Mesenchymal stem cell (in vitro differentiated cells and primary cell): Measurements from ENCODE around the gene CCDC27.

ENCODE experiments used
- DNase-seq: peaks from one replicate; pipeline ENCODE4 v3.0.0-alpha.2; 2013
- H2AFZ ChIP-seq: one replicate; pipeline ENCODE4 v1.6.1; 2013; ENCODE audit warnings: low read depth, mild to moderate bottlenecking, control low read depth, inconsistent platforms, low read length, moderate library complexity
- H2AK5ac ChIP-seq: 2 replicates; pipeline ENCODE4 v1.6.1; 2013; ENCODE audit warnings: low read length, moderate library complexity, mild to moderate bottlenecking, inconsistent platforms; ENCODE audit not compliant: severe bottlenecking
- H2BK120ac ChIP-seq: one replicate; pipeline ENCODE4 v1.6.1; 2013; ENCODE audit warnings: low read depth, mild to moderate bottlenecking, inconsistent platforms, low read length, moderate library complexity
- H2BK12ac ChIP-seq, 2 experiments: one replicate each; pipeline ENCODE4 v1.6.1; 2013; ENCODE audit warnings: inconsistent platforms in 2 of 2, low read length in 2 of 2, mild to moderate bottlenecking in 2 of 2, moderate library complexity in 2 of 2, control low read depth in 1 of 2
- H2BK15ac ChIP-seq: one replicate; pipeline ENCODE4 v1.6.1; 2013; ENCODE audit warnings: mild to moderate bottlenecking, low read depth, inconsistent platforms; ENCODE audit not compliant: poor library complexity, severe bottlenecking
- H2BK5ac ChIP-seq: 2 replicates; pipeline ENCODE4 v1.6.1; 2013; ENCODE audit warnings: low read depth, mild to moderate bottlenecking, low read length, control low read depth, inconsistent platforms; ENCODE audit not compliant: poor library complexity, severe bottlenecking
- H3K14ac ChIP-seq, 2 experiments: one replicate each; pipeline ENCODE4 v1.6.1; 2013; ENCODE audit warnings: inconsistent platforms in 2 of 2, low read length in 2 of 2, control low read depth in 1 of 2, mild to moderate bottlenecking in 1 of 2, moderate library complexity in 1 of 2
- H3K18ac ChIP-seq, 2 experiments: one replicate each; pipeline ENCODE4 v1.6.1; 2013; ENCODE audit warnings: inconsistent platforms in 2 of 2, low read length in 2 of 2, control low read depth in 1 of 2, low read depth in 1 of 2, mild to moderate bottlenecking in 1 of 2
- H3K23ac ChIP-seq, 2 experiments: one replicate each; pipeline ENCODE4 v1.6.1; 2013; ENCODE audit warnings: inconsistent platforms in 2 of 2, low read length in 2 of 2, mild to moderate bottlenecking in 2 of 2, moderate library complexity in 2 of 2, control low read depth in 1 of 2
- H3K27ac ChIP-seq: 2 replicates; pipeline ENCODE4 v1.5.1; 2013; ENCODE audit warnings: mild to moderate bottlenecking, moderate library complexity, low read length, control low read depth, inconsistent platforms; ENCODE audit not compliant: poor library complexity, severe bottlenecking
- H3K27me3 ChIP-seq, 2 experiments: 2 replicates each; pipeline versions ENCODE4 v1.6.1 to v1.7.0; 2013; ENCODE audit warnings: low read length in 2 of 2, mild to moderate bottlenecking in 2 of 2, moderate library complexity in 2 of 2, control low read depth in 1 of 2, inconsistent platforms in 1 of 2; ENCODE audit not compliant: control insufficient read depth in 1 of 2, insufficient read depth in 1 of 2
- H3K36me3 ChIP-seq, 2 experiments: 2 replicates each; pipeline versions ENCODE4 v1.6.1 to v1.7.0; 2013; ENCODE audit warnings: low read length in 2 of 2, control low read depth in 1 of 2, inconsistent platforms in 1 of 2, low read depth in 1 of 2, mild to moderate bottlenecking in 1 of 2; ENCODE audit not compliant: insufficient read depth in 2 of 2, control insufficient read depth in 1 of 2
- H3K4ac ChIP-seq, 2 experiments: one replicate each; pipeline ENCODE4 v1.6.1; 2013; ENCODE audit warnings: inconsistent platforms in 2 of 2, low read length in 2 of 2, mild to moderate bottlenecking in 2 of 2, moderate library complexity in 2 of 2, control low read depth in 1 of 2, low read depth in 1 of 2
- H3K4me1 ChIP-seq: 2 replicates; pipeline ENCODE4 v1.6.1; 2013; ENCODE audit warnings: low read depth, low read length, control low read depth; ENCODE audit not compliant: control insufficient read depth, insufficient read depth
- H3K4me2 ChIP-seq: 2 replicates; pipeline ENCODE4 v1.6.1; 2013; ENCODE audit warnings: low read length, mild to moderate bottlenecking, inconsistent platforms; ENCODE audit not compliant: poor library complexity, severe bottlenecking
- H3K4me3 ChIP-seq, 2 experiments: 2 replicates each; pipeline versions ENCODE4 v1.5.1 to v1.7.0; 2013; ENCODE audit warnings: low read length in 2 of 2, mild to moderate bottlenecking in 2 of 2, control low read depth in 1 of 2, low read depth in 1 of 2; ENCODE audit not compliant: insufficient read depth in 1 of 2
- H3K79me1 ChIP-seq: replicated peaks from 2 replicates; pipeline ENCODE4 v1.6.1; 2013; ENCODE audit warnings: mild to moderate bottlenecking, control low read depth, low read length, inconsistent platforms; ENCODE audit not compliant: poor library complexity, severe bottlenecking
- H3K9ac ChIP-seq: 2 replicates; pipeline ENCODE4 v1.7.0; 2013; ENCODE audit warnings: mild to moderate bottlenecking, low read length, moderate library complexity
- H3K9me3 ChIP-seq: 2 replicates; pipeline ENCODE4 v1.7.0; 2013; ENCODE audit warnings: mild to moderate bottlenecking, low read length; ENCODE audit not compliant: control insufficient read depth
- H4K8ac ChIP-seq: one replicate; pipeline ENCODE4 v1.6.1; 2013; ENCODE audit warnings: inconsistent platforms, mild to moderate bottlenecking, low read length, moderate library complexity
- H4K91ac ChIP-seq: one replicate; pipeline ENCODE4 v1.6.1; 2013; ENCODE audit warnings: mild to moderate bottlenecking, low read length, inconsistent platforms
- WGBS: methylation state at CpG from one replicate; pipeline ENCODE4 v1.1.7; 2013; ENCODE audit warnings: mixed read lengths; 5-methylcytosine and 5-hydroxymethylcytosine counted together

CCDC27 gene

DNA sequence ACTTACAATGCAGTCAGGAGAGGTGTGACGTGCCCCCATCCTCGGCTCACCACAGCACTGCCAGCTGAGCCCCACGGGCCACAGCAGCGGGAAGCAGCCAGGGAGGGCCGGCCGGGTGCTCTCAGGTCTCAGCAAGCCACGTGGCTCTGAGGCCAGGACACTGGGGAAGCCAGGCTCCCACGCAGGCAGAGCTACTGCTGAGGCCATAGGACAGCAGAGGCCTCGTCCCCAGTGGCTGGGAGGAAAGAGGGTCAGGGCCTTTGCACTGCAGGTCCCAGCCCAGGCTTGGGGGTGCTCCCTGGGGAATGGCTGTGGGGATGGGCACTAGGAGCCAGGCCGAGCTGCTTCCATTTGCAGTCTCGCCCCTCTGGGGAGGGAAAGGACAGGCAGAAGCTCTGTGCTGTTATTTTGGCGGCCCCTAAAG, 38.3 kb downstream of the CCDC27 start:
- no peak overlapping the region for H3K4ac ChIP-seq
- peaks cover 40 to 60% of the 10 kb centered on the region in 2 experiments for H3K36me3 ChIP-seq
- no peak overlapping the region for H4K8ac ChIP-seq
- H2BK120ac ChIP-seq, result no peak overlapping the region
- 88% methylated on average over 12 of the region's 12 CpGs for WGBS
- H3K4me2 ChIP-seq, result no peak overlapping the region
- H3K9ac ChIP-seq, result no peak overlapping the region
- no peak overlapping the region for H2BK5ac ChIP-seq
- no peak overlapping the region for H2AK5ac ChIP-seq
- DNase-seq, result no peak
- no peak overlapping the region for H2BK12ac ChIP-seq
- peaks cover 37% of the 10 kb centered on the region for H3K79me1 ChIP-seq
- H3K9me3 ChIP-seq, result no peaks in the 10 kb centered on the region
- H3K27ac ChIP-seq, result no peak overlapping the region
- no peak overlapping the region for H3K14ac ChIP-seq
- H4K91ac ChIP-seq, result no peak overlapping the region
- H3K18ac ChIP-seq, result no peak overlapping the region
- no peak overlapping the region for H3K4me3 ChIP-seq
- H2BK15ac ChIP-seq, result no peak overlapping the region
- H3K27me3 ChIP-seq, result no peaks in the 10 kb centered on the region
- no peak overlapping the region for H2AFZ ChIP-seq
- H3K4me1 ChIP-seq, result peaks cover 16% of the 10 kb centered on the region
- no peak overlapping the region for H3K23ac ChIP-seq

DNA sequence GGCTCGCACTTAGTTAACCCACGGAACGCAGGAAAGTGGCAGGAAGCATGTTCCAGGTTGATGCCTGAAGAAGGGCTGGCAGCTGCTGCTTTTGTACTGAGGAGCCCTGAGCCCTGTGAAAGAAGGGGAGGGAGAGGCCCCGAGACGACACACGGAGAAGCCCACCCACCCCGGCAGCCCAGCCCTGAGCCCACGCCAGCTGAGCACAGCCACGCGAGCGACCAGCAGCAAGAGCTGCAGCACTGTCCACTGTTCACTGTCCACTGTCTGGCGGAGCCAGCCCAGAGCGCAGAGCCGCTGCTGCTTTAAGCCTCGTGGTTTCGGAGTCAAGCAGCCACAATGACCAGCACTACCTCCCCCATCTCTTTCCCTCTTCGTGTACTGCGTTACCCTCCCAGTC, 38.7 kb downstream of the CCDC27 start:
- Histone ChIP-seq H4K91ac (no peak overlapping the region), H3K9me3 (no peaks in the 10 kb centered on the region), H3K18ac (no peak overlapping the region), H3K23ac (no peak overlapping the region), H3K27me3 (no peaks in the 10 kb centered on the region), H3K9ac (no peak overlapping the region), H3K14ac (no peak overlapping the region), H3K36me3 (peaks cover 36 to 61% of the 10 kb centered on the region in 2 experiments), H2BK5ac (no peak overlapping the region), H2BK12ac (no peak overlapping the region), H4K8ac (no peak overlapping the region), H2BK15ac (no peak overlapping the region), H3K4ac (no peak overlapping the region), H2AFZ (no peak overlapping the region), H3K4me2 (no peak overlapping the region), H2BK120ac (no peak overlapping the region), H3K79me1 (peaks cover 39% of the 10 kb centered on the region), H3K27ac (no peak overlapping the region), H2AK5ac (no peak overlapping the region), H3K4me1 (peaks cover 18% of the 10 kb centered on the region), H3K4me3 (no peak overlapping the region)
- DNase-seq, result no peak
- 95% methylated on average over 18 of the region's 18 CpGs for WGBS

- Histone ChIP-seq H3K4me1 (peaks cover 18% of the 10 kb centered on the region), H3K9ac (peak overlapping the region; percentile 92), H4K91ac (peak overlapping the region; percentile 52), H2AFZ (peak overlapping the region; percentile 91), H4K8ac (peak overlapping the region; percentile 92), H3K27me3 (peaks cover 7 to 8% of the 10 kb centered on the region in 2 experiments), H2BK5ac (no peak overlapping the region), H3K4me3 (peak overlapping the region; percentile 96 to 97), H3K23ac (peak overlapping the region in 1 of 2 experiments; percentile 93), H2AK5ac (no peak overlapping the region), H3K4ac (peak overlapping the region; percentile 91 to 94), H3K36me3 (peaks cover 4 to 16% of the 10 kb centered on the region in 2 experiments), H2BK12ac (no peak overlapping the region), H3K18ac (peak overlapping the region; percentile 74 to 78), H3K4me2 (peak overlapping the region; percentile 97), H3K9me3 (no peaks in the 10 kb centered on the region), H2BK120ac (peak overlapping the region; percentile 50), H3K14ac (peak overlapping the region in 1 of 2 experiments; percentile 81), H3K79me1 (peaks cover 7% of the 10 kb centered on the region), H2BK15ac (peak overlapping the region; percentile 39), H3K27ac (no peak overlapping the region)
- DNase-seq, result peak; percentile 18
- 14% methylated on average over 25 of the region's 53 CpGs for WGBS
These were observed 43.4 kb downstream of the CCDC27 start for GRCh38 chr1:3795453-3796214.

GRCh38 chr1:3796215-3797061, 44.2 kb downstream of the CCDC27 start, which contains the start of gene LRRC47:
TSS of gene LRRC47 (minus strand) at chr1:3796498. CDS start at chr1:3796476, 22 bp downstream.
- H4K8ac ChIP-seq, result peak within 1 kb of the TSS; percentile 92
- H3K18ac ChIP-seq, result peak within 1 kb of the TSS; percentile 74 to 91
- H3K27me3 ChIP-seq, result peaks cover 8 to 10% of the 10 kb centered on the region in 2 experiments
- H3K79me1 ChIP-seq, result peaks cover 7% of the 10 kb centered on the region
- H3K9ac ChIP-seq, result peak within 1 kb of the TSS; percentile 92
- H2AFZ ChIP-seq, result peak within 1 kb of the TSS; percentile 98
- H2AK5ac ChIP-seq, result no peak within 1 kb of the TSS
- peak within 1 kb of the TSS; percentile 52 for H4K91ac ChIP-seq
- H3K4me1 ChIP-seq, result peaks cover 18% of the 10 kb centered on the region
- no peak within 1 kb of the TSS for H2BK5ac ChIP-seq
- 3% methylated on average over 52 of the region's 60 CpGs for WGBS
- peak within 1 kb of the TSS in 1 of 2 experiments; percentile 93 for H3K23ac ChIP-seq
- H2BK120ac ChIP-seq, result peak within 1 kb of the TSS; percentile 50
- peak within 1 kb of the TSS; percentile 97 for H3K4me2 ChIP-seq
- peak; percentile 88 for DNase-seq
- H2BK12ac ChIP-seq, result no peak within 1 kb of the TSS
- H3K27ac ChIP-seq, result no peak within 1 kb of the TSS
- peak within 1 kb of the TSS; percentile 96 to 97 for H3K4me3 ChIP-seq
- H2BK15ac ChIP-seq, result peak within 1 kb of the TSS; percentile 39
- peak within 1 kb of the TSS in 1 of 2 experiments; percentile 93 for H3K14ac ChIP-seq
- H3K4ac ChIP-seq, result peak within 1 kb of the TSS; percentile 91 to 94
- peaks cover 4 to 9% of the 10 kb centered on the region in 2 experiments for H3K36me3 ChIP-seq
- H3K9me3 ChIP-seq, result no peaks in the 10 kb centered on the region
